Liver (tissue), 9 donors: Measurements from ENCODE around the gene BEAN1. TPM values are rescaled to one million over a fixed set of nuclear protein-coding genes. Genes with fewer than 3 reads are reported as not detected.

Source experiments
- DNase-seq: peaks from one replicate; pipeline ENCODE4 v3.0.0-alpha.2; 2017; ENCODE audit warnings: low spot score
- H3K27ac ChIP-seq, 2 donors: one replicate each; pipeline ENCODE4 v1.7.0; 2013; ENCODE audit warnings: inconsistent platforms in 2 of 2, low read length in 2 of 2, control low read depth in 1 of 2, low read depth in 1 of 2, mild to moderate bottlenecking in 1 of 2
- H3K27me3 ChIP-seq, 4 donors: one replicate each; pipeline versions ENCODE4 v1.6.1 to v1.7.0; 2013; ENCODE audit warnings: low read length in 3 of 4, inconsistent platforms in 1 of 4, mild to moderate bottlenecking in 1 of 4, moderate library complexity in 1 of 4; ENCODE audit not compliant: control insufficient read depth in 4 of 4, insufficient read depth in 4 of 4
- H3K36me3 ChIP-seq, 4 donors: one replicate each; pipeline versions ENCODE4 v1.6.1 to v1.7.0; 2013; ENCODE audit warnings: low read length in 3 of 4, mild to moderate bottlenecking in 3 of 4, low read depth in 1 of 4, moderate library complexity in 1 of 4; ENCODE audit not compliant: control insufficient read depth in 4 of 4, insufficient read depth in 3 of 4
- H3K4me1 ChIP-seq, 4 donors: one replicate each; pipeline versions ENCODE4 v1.6.1 to v1.7.0; 2013; ENCODE audit warnings: low read length in 3 of 4, mild to moderate bottlenecking in 3 of 4, moderate library complexity in 1 of 4; ENCODE audit not compliant: control insufficient read depth in 4 of 4, insufficient read depth in 4 of 4
- H3K4me3 ChIP-seq, 3 donors: one replicate each; pipeline versions ENCODE4 v1.6.1 to v1.7.0; 2013; ENCODE audit warnings: low read length in 3 of 3, control low read depth in 1 of 3, low read depth in 1 of 3, mild to moderate bottlenecking in 1 of 3
- H3K9ac ChIP-seq, 2 donors: one replicate each; pipeline ENCODE4 v1.7.0; 2013; ENCODE audit warnings: low read length in 2 of 2, mild to moderate bottlenecking in 2 of 2, moderate library complexity in 2 of 2, control low read depth in 1 of 2, low read depth in 1 of 2
- H3K9me3 ChIP-seq, 4 donors: one replicate each; pipeline versions ENCODE4 v1.6.1 to v1.7.0; 2013; ENCODE audit warnings: low read length in 3 of 4; ENCODE audit not compliant: control insufficient read depth in 4 of 4
- ATF3 ChIP-seq: IDR thresholded peaks from 2 replicates; pipeline ENCODE4 v1.6.1; 2016; ENCODE audit warnings: antibody characterized with exemption
- EGR1 ChIP-seq, 2 donors: IDR thresholded peaks; 2 replicates each; pipeline ENCODE4 v1.6.1; 2016 to 2018; ENCODE audit warnings: antibody characterized with exemption in 2 of 2, low read depth in 2 of 2
- FOXA1 ChIP-seq: IDR thresholded peaks from 2 replicates; pipeline ENCODE4 v1.6.1; 2016; ENCODE audit warnings: antibody characterized with exemption
- FOXA2 ChIP-seq: IDR thresholded peaks from 2 replicates; pipeline ENCODE4 v1.6.1; 2016; ENCODE audit warnings: antibody characterized with exemption
- GABPA ChIP-seq, 2 donors: IDR thresholded peaks in 1 of 2; conservative IDR thresholded peaks in 1 of 2; 2 replicates each; pipeline ENCODE4 v1.6.1; 2016; ENCODE audit warnings: antibody characterized with exemption in 2 of 2, mild to moderate bottlenecking in 1 of 2, moderate library complexity in 1 of 2
- HNF4A ChIP-seq, 2 donors: conservative IDR thresholded peaks; 2 replicates each; pipeline ENCODE4 v1.6.1; 2016; ENCODE audit warnings: antibody characterized with exemption in 2 of 2, mild to moderate bottlenecking in 2 of 2
- HNF4G ChIP-seq: IDR thresholded peaks from 2 replicates; pipeline ENCODE4 v1.6.1; 2016; ENCODE audit warnings: antibody characterized with exemption
- JUND ChIP-seq, 2 donors: IDR thresholded peaks; 2 replicates each; pipeline ENCODE4 v1.6.1; 2016; ENCODE audit warnings: antibody characterized with exemption in 2 of 2
- MAX ChIP-seq: IDR thresholded peaks from 2 replicates; pipeline ENCODE4 v1.6.1; 2016; ENCODE audit warnings: antibody characterized with exemption
- NR2F2 ChIP-seq: IDR thresholded peaks from 2 replicates; pipeline ENCODE4 v1.6.1; 2016; ENCODE audit warnings: antibody characterized with exemption
- RAD21 ChIP-seq, 2 donors: IDR thresholded peaks; 2 replicates each; pipeline ENCODE4 v1.6.1; 2016; ENCODE audit warnings: antibody characterized with exemption in 2 of 2, mild to moderate bottlenecking in 2 of 2
- RXRA ChIP-seq, 2 donors: IDR thresholded peaks; 2 replicates each; pipeline ENCODE4 v1.6.1; 2017 to 2018; ENCODE audit warnings: antibody characterized with exemption in 2 of 2, mild to moderate bottlenecking in 1 of 2
- SP1 ChIP-seq: IDR thresholded peaks from 2 replicates; pipeline ENCODE4 v1.6.1; 2018; ENCODE audit warnings: antibody characterized with exemption, mild to moderate bottlenecking
- YY1 ChIP-seq: IDR thresholded peaks from 2 replicates; pipeline ENCODE4 v1.6.1; 2016; ENCODE audit warnings: antibody characterized with exemption, mild to moderate bottlenecking
- ZBTB33 ChIP-seq: IDR thresholded peaks from 2 replicates; pipeline ENCODE4 v1.6.1; 2016; ENCODE audit warnings: antibody characterized with exemption
- WGBS: extraction: QIAGEN DNeasy Blood & Tissue Kit; methylation state at CpG from one replicate; pipeline ENCODE4 v1.1.7; 2013; 5-methylcytosine and 5-hydroxymethylcytosine counted together
- polyA plus RNA-seq, 2 donors: library from polyadenylated mRNA; stranded (reverse) in 1 of 2; unstranded in 1 of 2; fragments of 200-250 nt in 1 of 2; fragments of >200 nt in 1 of 2; fragmentation: Nextera tagmentation in 1 of 2; extraction: Ambion mirVana in 1 of 2; gene quantifications; one replicate each; pipeline versions ENCODE4 v1.2.1 to v1.2.3, GENCODE V29; 2013 to 2015
- total RNA-seq, 2 donors: library from RNA; depleted of rRNA; stranded (reverse); fragments of >200 nt; gene quantifications; one replicate each; pipeline ENCODE4 v1.2.3, GENCODE V29; 2014
- TF ChIP-seq, protein P1 (sequence below): IDR thresholded peaks from 2 replicates; pipeline ENCODE4 v1.6.1; 2016; ENCODE audit warnings: antibody characterized with exemption, mild to moderate bottlenecking
- TF ChIP-seq, protein P2 (sequence below): fragments of 150-350 bp; IDR thresholded peaks from 2 replicates; pipeline ENCODE4 v1.5.1; 2017; ENCODE audit warnings: improper control_type of control experiment, low read depth, low read length; ENCODE audit not compliant: missing input control
- donor health status: healthy.
- donor health status: healthy.
- donor health status: healthy.
- donor health status: healthy.
- donor health status: healthy.

The BEAN1 gene
- total and polyA plus RNA-seq, 4 donors: 0.22 to 0.99 (median 0.25) TPM; not detected in 1

- H3K27me3 ChIP-seq: peaks cover 0 to 4% (median 0%) of the 10 kb centered on the region in 4 donors
These were observed 25.5 kb upstream of the BEAN1 start for GRCh38 chr16:66401610-66402009.

More at GRCh38 chr16:66401610-66402009, 25.5 kb upstream of the BEAN1 start:
- no peaks in the 10 kb centered on the region for H3K9me3 ChIP-seq
- 80% methylated on average over 11 of the region's 11 CpGs for WGBS
- H3K9ac ChIP-seq: no peak overlapping the region
- H3K27ac ChIP-seq: no peak overlapping the region
- peaks cover 0 to 2% (median 0%) of the 10 kb centered on the region in 4 donors for H3K36me3 ChIP-seq
- TF ChIP-seq YY1: no peak
- no peak for TF ChIP-seq FOXA1
- TF ChIP-seq, protein P1, sequence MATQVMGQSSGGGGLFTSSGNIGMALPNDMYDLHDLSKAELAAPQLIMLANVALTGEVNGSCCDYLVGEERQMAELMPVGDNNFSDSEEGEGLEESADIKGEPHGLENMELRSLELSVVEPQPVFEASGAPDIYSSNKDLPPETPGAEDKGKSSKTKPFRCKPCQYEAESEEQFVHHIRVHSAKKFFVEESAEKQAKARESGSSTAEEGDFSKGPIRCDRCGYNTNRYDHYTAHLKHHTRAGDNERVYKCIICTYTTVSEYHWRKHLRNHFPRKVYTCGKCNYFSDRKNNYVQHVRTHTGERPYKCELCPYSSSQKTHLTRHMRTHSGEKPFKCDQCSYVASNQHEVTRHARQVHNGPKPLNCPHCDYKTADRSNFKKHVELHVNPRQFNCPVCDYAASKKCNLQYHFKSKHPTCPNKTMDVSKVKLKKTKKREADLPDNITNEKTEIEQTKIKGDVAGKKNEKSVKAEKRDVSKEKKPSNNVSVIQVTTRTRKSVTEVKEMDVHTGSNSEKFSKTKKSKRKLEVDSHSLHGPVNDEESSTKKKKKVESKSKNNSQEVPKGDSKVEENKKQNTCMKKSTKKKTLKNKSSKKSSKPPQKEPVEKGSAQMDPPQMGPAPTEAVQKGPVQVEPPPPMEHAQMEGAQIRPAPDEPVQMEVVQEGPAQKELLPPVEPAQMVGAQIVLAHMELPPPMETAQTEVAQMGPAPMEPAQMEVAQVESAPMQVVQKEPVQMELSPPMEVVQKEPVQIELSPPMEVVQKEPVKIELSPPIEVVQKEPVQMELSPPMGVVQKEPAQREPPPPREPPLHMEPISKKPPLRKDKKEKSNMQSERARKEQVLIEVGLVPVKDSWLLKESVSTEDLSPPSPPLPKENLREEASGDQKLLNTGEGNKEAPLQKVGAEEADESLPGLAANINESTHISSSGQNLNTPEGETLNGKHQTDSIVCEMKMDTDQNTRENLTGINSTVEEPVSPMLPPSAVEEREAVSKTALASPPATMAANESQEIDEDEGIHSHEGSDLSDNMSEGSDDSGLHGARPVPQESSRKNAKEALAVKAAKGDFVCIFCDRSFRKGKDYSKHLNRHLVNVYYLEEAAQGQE: no peak
- TF ChIP-seq NR2F2: no peak
- no peak for TF ChIP-seq ATF3
- no peak for TF ChIP-seq HNF4G
- no peak for TF ChIP-seq HNF4A (conservative IDR thresholded peaks at IDR 0.05)
- no peak for TF ChIP-seq RAD21 (IDR thresholded peaks at IDR 0.05)
- no peak for TF ChIP-seq RXRA (IDR thresholded peaks at IDR 0.05)
- no peak for TF ChIP-seq FOXA2
- TF ChIP-seq SP1: no peak
- TF ChIP-seq GABPA (IDR thresholded peaks at IDR 0.05 in 1 of 2, conservative IDR thresholded peaks at IDR 0.05 in 1 of 2): no peak
- no peak for TF ChIP-seq MAX
- no peak for TF ChIP-seq EGR1 (IDR thresholded peaks at IDR 0.05; ENCODE audit: low read depth in 2 of 2)
- no peak for TF ChIP-seq JUND (IDR thresholded peaks at IDR 0.05)
- TF ChIP-seq ZBTB33: no peak
- TF ChIP-seq, protein P2, sequence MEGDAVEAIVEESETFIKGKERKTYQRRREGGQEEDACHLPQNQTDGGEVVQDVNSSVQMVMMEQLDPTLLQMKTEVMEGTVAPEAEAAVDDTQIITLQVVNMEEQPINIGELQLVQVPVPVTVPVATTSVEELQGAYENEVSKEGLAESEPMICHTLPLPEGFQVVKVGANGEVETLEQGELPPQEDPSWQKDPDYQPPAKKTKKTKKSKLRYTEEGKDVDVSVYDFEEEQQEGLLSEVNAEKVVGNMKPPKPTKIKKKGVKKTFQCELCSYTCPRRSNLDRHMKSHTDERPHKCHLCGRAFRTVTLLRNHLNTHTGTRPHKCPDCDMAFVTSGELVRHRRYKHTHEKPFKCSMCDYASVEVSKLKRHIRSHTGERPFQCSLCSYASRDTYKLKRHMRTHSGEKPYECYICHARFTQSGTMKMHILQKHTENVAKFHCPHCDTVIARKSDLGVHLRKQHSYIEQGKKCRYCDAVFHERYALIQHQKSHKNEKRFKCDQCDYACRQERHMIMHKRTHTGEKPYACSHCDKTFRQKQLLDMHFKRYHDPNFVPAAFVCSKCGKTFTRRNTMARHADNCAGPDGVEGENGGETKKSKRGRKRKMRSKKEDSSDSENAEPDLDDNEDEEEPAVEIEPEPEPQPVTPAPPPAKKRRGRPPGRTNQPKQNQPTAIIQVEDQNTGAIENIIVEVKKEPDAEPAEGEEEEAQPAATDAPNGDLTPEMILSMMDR: no peak
- H3K4me1 ChIP-seq: peaks cover 0 to 2% (median 1%) of the 10 kb centered on the region in 4 donors
- no peak for DNase-seq
- no peak overlapping the region for H3K4me3 ChIP-seq
